H54 (cell line): Measurements from ENCODE around the gene COL27A1.
A peak's percentile ranks its signal among the peaks of the same experiment; 100 is the strongest.

Source experiments
- DNase-seq: peaks from one replicate; pipeline ENCODE4 v3.0.0; 2011; ENCODE audit warnings: low spot score, mixed read lengths; ENCODE audit not compliant: insufficient read length
- FAIRE-seq: peaks from 3 replicates; lab custom pipeline; 2011; peaks lifted over from hg19 to GRCh38; lab: Jason Lieb, UNC
- POLR2A ChIP-seq: IDR thresholded peaks from 2 replicates; pipeline ENCODE4 v1.6.1; 2011; ENCODE audit warnings: low read depth, mild to moderate bottlenecking, low read length

COL27A1 gene

GRCh38 chr9:114289571-114290481 lies 134.5 kb downstream of the COL27A1 start:
- FAIRE-seq (no peak), DNase-seq (no peak)
- no peak for TF ChIP-seq POLR2A

- no peak for TF ChIP-seq POLR2A
- no peak for DNase-seq
- no peak for FAIRE-seq
These were observed 135.2 kb downstream of the COL27A1 start for GRCh38 chr9:114290561-114290986.

GRCh38 chr9:114291064-114291474 lies 135.7 kb downstream of the COL27A1 start:
- DNase-seq (no peak), FAIRE-seq (peak; percentile 95)
- no peak for TF ChIP-seq POLR2A

- TF ChIP-seq POLR2A = no peak
- DNase-seq = no peak
- no peak for FAIRE-seq
These were observed 136.7 kb downstream of the COL27A1 start for GRCh38 chr9:114291886-114292590.

GRCh38 chr9:114294664-114295063 lies 139.3 kb downstream of the COL27A1 start:
- no peak for TF ChIP-seq POLR2A
- FAIRE-seq (no peak), DNase-seq (no peak)

- no peak for TF ChIP-seq POLR2A
- no peak for DNase-seq
- FAIRE-seq = no peak
These were observed 141.0 kb downstream of the COL27A1 start for GRCh38 chr9:114296338-114296737.

GRCh38 chr9:114299286-114300152 lies 144.2 kb downstream of the COL27A1 start:
- no peak for DNase-seq
- TF ChIP-seq POLR2A = no peak
- no peak for FAIRE-seq

- no peak for DNase-seq
- no peak for FAIRE-seq
- TF ChIP-seq POLR2A = no peak
These were observed 145.0 kb downstream of the COL27A1 start for GRCh38 chr9:114300153-114300845.

GRCh38 chr9:114300846-114301797 lies 145.8 kb downstream of the COL27A1 start:
- TF ChIP-seq POLR2A = no peak
- FAIRE-seq = no peak
- no peak for DNase-seq

- no peak for TF ChIP-seq POLR2A
- DNase-seq (no peak), FAIRE-seq (no peak)
These were observed 146.6 kb downstream of the COL27A1 start for GRCh38 chr9:114301798-114302565.

- TF ChIP-seq POLR2A = no peak
- FAIRE-seq (no peak), DNase-seq (no peak)
These were observed 147.4 kb downstream of the COL27A1 start for GRCh38 chr9:114302727-114303126.
